SK-N-SH (cell line): Measurements from ENCODE around the gene PIK3R5. TPM values are rescaled to one million over a fixed set of nuclear protein-coding genes. Genes with fewer than 3 reads are reported as not detected.

Experiments
- CTCF ChIA-PET: fragments of 300-600, 350-600 bp; formaldehyde crosslinking; extraction: SDS; loops from one replicate; lab custom pipeline; 2021; lab: Yijun Ruan, JAX
- POLR2A ChIA-PET: fragments of 350-600 bp; sonication (Branson Sonifier 250); formaldehyde crosslinking; extraction: SDS; loops from one replicate; lab custom pipeline; 2020; ENCODE audit warnings: antibody characterized with exemption, inconsistent platforms; lab: Yijun Ruan, JAX
- DNase-seq: peaks from one replicate; pipeline ENCODE4 v3.0.0; 2012
- H2AFZ ChIP-seq: fragments of 200-600 bp; sonication (generic); 2 replicates; pipeline ENCODE4 v1.8.1; 2016; ENCODE audit warnings: antibody characterized with exemption, mild to moderate bottlenecking, low read depth
- H3F3A ChIP-seq: fragments of 200-600 bp; sonication (generic); replicated peaks from 2 replicates; pipeline ENCODE3; 2016; ENCODE audit warnings: antibody characterized with exemption, mild to moderate bottlenecking; ENCODE audit not compliant: insufficient read depth
- H3K27ac ChIP-seq, 2 experiments: fragments of 200-500 bp in 1 of 2; fragments of 200-600 bp in 1 of 2; sonication (Bioruptor generic) in 1 of 2; sonication (generic), shearing (Covaris generic) in 1 of 2; 2 replicates each; pipeline versions ENCODE4 v1.5.1 to v1.6.1; 2014 to 2016; ENCODE audit warnings: low read depth in 2 of 2, inconsistent platforms in 1 of 2, low read length in 1 of 2, mild to moderate bottlenecking in 1 of 2, mixed read lengths in 1 of 2
- H3K27me3 ChIP-seq: fragments of 200-600 bp; sonication (generic), shearing (Covaris generic); 2 replicates; pipeline ENCODE4 v1.6.1; 2016; ENCODE audit warnings: mixed run types; ENCODE audit not compliant: insufficient read depth
- H3K36me3 ChIP-seq, 2 experiments: fragments of 200-500 bp in 1 of 2; fragments of 200-600 bp in 1 of 2; sonication (Bioruptor generic) in 1 of 2; sonication (generic) in 1 of 2; replicated peaks in 1 of 2; 2 replicates each; pipeline versions ENCODE3 to v1.5.1; 2014 to 2016; ENCODE audit warnings: low read length in 1 of 2, mild to moderate bottlenecking in 1 of 2; ENCODE audit not compliant: insufficient read depth in 2 of 2, control insufficient read depth in 1 of 2
- H3K4me1 ChIP-seq, 2 experiments: fragments of 200-500 bp in 1 of 2; fragments of 200-600 bp in 1 of 2; sonication (Bioruptor generic) in 1 of 2; sonication (generic), shearing (Covaris generic) in 1 of 2; 2 replicates each; pipeline versions ENCODE4 v1.5.1 to v1.6.1; 2014 to 2016; ENCODE audit warnings: low read depth in 1 of 2, low read length in 1 of 2, mixed run types in 1 of 2; ENCODE audit not compliant: insufficient read depth in 2 of 2, control insufficient read depth in 1 of 2
- H3K4me2 ChIP-seq: fragments of 200-600 bp; sonication (generic), shearing (Covaris generic); 2 replicates; pipeline ENCODE4 v1.6.1; 2017; ENCODE audit warnings: mixed run types
- H3K4me3 ChIP-seq, 2 experiments: fragments of 200-500 bp in 1 of 2; fragments of 200-600 bp in 1 of 2; sonication (Bioruptor generic) in 1 of 2; sonication (generic), shearing (Covaris generic) in 1 of 2; 2 replicates each; pipeline versions ENCODE4 v1.5.1 to v1.8.1; 2014 to 2016; ENCODE audit warnings: low read depth in 2 of 2, inconsistent platforms in 1 of 2, low read length in 1 of 2, mild to moderate bottlenecking in 1 of 2, mixed read lengths in 1 of 2, moderate library complexity in 1 of 2
- H3K79me2 ChIP-seq: fragments of 200-600 bp; sonication (generic); 2 replicates; pipeline ENCODE4 v1.8.1; 2017; ENCODE audit warnings: mild to moderate bottlenecking; ENCODE audit not compliant: insufficient read depth
- H3K9ac ChIP-seq: fragments of 200-600 bp; sonication (generic); 2 replicates; pipeline ENCODE4 v1.6.1; 2017; ENCODE audit warnings: mixed run types
- H3K9me2 ChIP-seq: fragments of 200-600 bp; sonication (generic); 2 replicates; pipeline ENCODE4 v1.6.1; 2017; ENCODE audit warnings: mixed run types
- H3K9me3 ChIP-seq: fragments of 200-600 bp; sonication (generic); 2 replicates; pipeline ENCODE4 v1.6.1; 2017; ENCODE audit warnings: mixed run types, mild to moderate bottlenecking, moderate library complexity
- H4K20me1 ChIP-seq: fragments of 200-600 bp; sonication (generic); 2 replicates; pipeline ENCODE4 v1.6.1; 2017; ENCODE audit warnings: mild to moderate bottlenecking, mixed run types; ENCODE audit not compliant: insufficient read depth
- CHD2 ChIP-seq: fragments of 150-350 bp; IDR thresholded peaks from 2 replicates; pipeline ENCODE4 v1.6.1; 2018; ENCODE audit warnings: low read length; ENCODE audit not compliant: partially characterized antibody
- ELF1 ChIP-seq: IDR thresholded peaks from 2 replicates; pipeline ENCODE4 v1.4.0; 2012
- EP300 ChIP-seq, 2 experiments: IDR thresholded peaks; 2 replicates each; pipeline versions ENCODE4 v1.4.0 to v1.6.1; 2012; ENCODE audit warnings: borderline replicate concordance in 1 of 2, low read depth in 1 of 2, low read length in 1 of 2
- EZH2phosphoT487 ChIP-seq: fragments of 200-600 bp; sonication (generic); IDR thresholded peaks from 2 replicates; pipeline ENCODE4 v1.6.1; 2017; ENCODE audit warnings: low read depth, mixed run types, mild to moderate bottlenecking, antibody characterized with exemption, moderate library complexity, borderline replicate concordance
- FOSL2 ChIP-seq: IDR thresholded peaks from 2 replicates; pipeline ENCODE4 v1.4.0; 2012; ENCODE audit warnings: low read depth, mild to moderate bottlenecking, moderate library complexity, borderline replicate concordance
- FOXJ3 ChIP-seq: sonication (generic); formaldehyde crosslinking; IDR thresholded peaks from 2 replicates; pipeline ENCODE4 v1.5.1; 2020; ENCODE audit warnings: mild to moderate bottlenecking, missing genetic modification reagents
- FOXM1 ChIP-seq: IDR thresholded peaks from 2 replicates; pipeline ENCODE4 v1.4.0; 2012; ENCODE audit warnings: low read depth, mild to moderate bottlenecking
- GABPA ChIP-seq: IDR thresholded peaks from 2 replicates; pipeline ENCODE4 v1.4.0; 2012; ENCODE audit warnings: low read depth, mild to moderate bottlenecking
- GATA2 ChIP-seq: sonication (generic); formaldehyde crosslinking; IDR thresholded peaks from 2 replicates; pipeline ENCODE4 v1.5.0; 2020; ENCODE audit warnings: mild to moderate bottlenecking, missing genetic modification reagents
- IRF3 ChIP-seq: fragments of 150-350 bp; IDR thresholded peaks from 2 replicates; pipeline ENCODE4 v1.6.1; 2016; ENCODE audit warnings: mild to moderate bottlenecking, low read depth, low read length
- PBX3 ChIP-seq: IDR thresholded peaks from 2 replicates; pipeline ENCODE4; 2012
- POLR2AphosphoS5 ChIP-seq: IDR thresholded peaks from 2 replicates; pipeline ENCODE4 v1.6.1; 2012; ENCODE audit warnings: low read depth, low read length
- RAD21 ChIP-seq: IDR thresholded peaks from 2 replicates; pipeline ENCODE4 v1.6.1; 2012; ENCODE audit warnings: mild to moderate bottlenecking, low read length
- RCOR1 ChIP-seq: fragments of 150-350 bp; IDR thresholded peaks from 2 replicates; pipeline ENCODE4 v1.6.1; 2017; ENCODE audit warnings: antibody characterized with exemption, low read length
- RXRA ChIP-seq: IDR thresholded peaks from 2 replicates; pipeline ENCODE4 v1.4.0; 2012; ENCODE audit warnings: low read depth, mild to moderate bottlenecking, borderline replicate concordance
- SMC3 ChIP-seq: IDR thresholded peaks from 2 replicates; pipeline ENCODE4 v1.6.1; 2012; ENCODE audit warnings: low read depth, low read length, improper control_type of control experiment
- TAF1 ChIP-seq: IDR thresholded peaks from 2 replicates; pipeline ENCODE4 v1.6.1; 2012; ENCODE audit warnings: low read depth, mild to moderate bottlenecking, low read length, moderate library complexity, borderline replicate concordance
- TCF12 ChIP-seq: IDR thresholded peaks from 2 replicates; pipeline ENCODE4 v1.4.0; 2012
- TEAD4 ChIP-seq: IDR thresholded peaks from 2 replicates; pipeline ENCODE4 v1.4.0; 2012; ENCODE audit warnings: mild to moderate bottlenecking, borderline replicate concordance; ENCODE audit not compliant: insufficient read depth
- USF2 ChIP-seq: fragments of 150-350 bp; IDR thresholded peaks from 2 replicates; pipeline ENCODE4 v1.6.1; 2017; ENCODE audit warnings: antibody characterized with exemption, low read length, low read depth, borderline replicate concordance
- WGBS: methylation state at CpG from one replicate; pipeline ENCODE4 v1.1.6; 2017; ENCODE audit warnings: low lambda C conversion rate; 5-methylcytosine and 5-hydroxymethylcytosine counted together
- polyA plus RNA-seq, 3 experiments: library from polyadenylated mRNA; depleted of rRNA; stranded (reverse); fragments of >200 nt; gene quantifications; 2 replicates each; pipeline ENCODE4 v1.2.3, GENCODE V29; 2012

The PIK3R5 gene
- polyA plus RNA-seq, 1 of the 3 experiments (the other 2 are of a cell fraction) = not detected

GRCh38 chr17:8881606-8882005 is 83.9 kb downstream of the PIK3R5 start:
- H4K20me1 ChIP-seq = no peaks in the 10 kb centered on the region
- WGBS = 21% methylated on average over 7 of the region's 7 CpGs
- H3K9ac ChIP-seq = no peak overlapping the region
- no peaks in the 10 kb centered on the region for H3K79me2 ChIP-seq
- peaks cover 63% of the 10 kb centered on the region for H3K27me3 ChIP-seq
- H3K4me3 ChIP-seq = no peak overlapping the region
- DNase-seq = no peak
- H3K9me2 ChIP-seq = no peaks in the 10 kb centered on the region
- no peak overlapping the region for H3K27ac ChIP-seq
- H2AFZ ChIP-seq = no peak overlapping the region
- no peaks in the 10 kb centered on the region for H3K4me1 ChIP-seq
- H3F3A ChIP-seq = no peaks in the 10 kb centered on the region
- no peaks in the 10 kb centered on the region for H3K36me3 ChIP-seq
- ChIA-PET POLR2A (no interaction called here), CTCF (no interaction called here)
- H3K4me2 ChIP-seq = no peak overlapping the region
- no peaks in the 10 kb centered on the region for H3K9me3 ChIP-seq
- TF ChIP-seq GATA2 (CRISPR knock-in tag) (no peak), ELF1 (no peak), FOXM1 (no peak), TEAD4 (no peak), EP300 (IDR thresholded peaks at IDR 0.05; ENCODE audit: borderline replicate concordance in 1 of 2, low read depth in 1 of 2, low read length in 1 of 2) (no peak)

- no CpG with 5 or more reads among the region's 7 CpGs for WGBS
- H3K27me3 ChIP-seq = peaks cover 74% of the 10 kb centered on the region
- no peak overlapping the region for H3K9ac ChIP-seq
- no peak for TF ChIP-seq TCF12
- no peak for TF ChIP-seq SMC3
- no peaks in the 10 kb centered on the region for H3K9me2 ChIP-seq
- ChIA-PET POLR2A (no interaction called here), CTCF (interaction anchor here (2.2 kb wide), 1 partner anchor 13 kb away, joined by 7 read pairs; no protein-coding TSS in a partner anchor)
- H3K4me2 ChIP-seq = no peak overlapping the region
- H3K27ac ChIP-seq = no peak overlapping the region
- no peaks in the 10 kb centered on the region for H3F3A ChIP-seq
- no peaks in the 10 kb centered on the region for H3K4me1 ChIP-seq
- no peaks in the 10 kb centered on the region for H3K79me2 ChIP-seq
- no peak for DNase-seq
- H3K9me3 ChIP-seq = no peaks in the 10 kb centered on the region
- H4K20me1 ChIP-seq = no peaks in the 10 kb centered on the region
- no peak overlapping the region for H2AFZ ChIP-seq
- H3K36me3 ChIP-seq = no peaks in the 10 kb centered on the region
- no peak overlapping the region for H3K4me3 ChIP-seq
These were observed 85.0 kb downstream of the PIK3R5 start for GRCh38 chr17:8880466-8880865.

- Histone ChIP-seq H3K27me3 (peaks cover 83% of the 10 kb centered on the region), H3K36me3 (no peaks in the 10 kb centered on the region), H4K20me1 (no peaks in the 10 kb centered on the region), H3K9me3 (no peaks in the 10 kb centered on the region), H3K79me2 (no peaks in the 10 kb centered on the region), H2AFZ (no peak overlapping the region), H3K9ac (no peak overlapping the region), H3K4me1 (no peaks in the 10 kb centered on the region), H3K27ac (no peak overlapping the region), H3F3A (no peaks in the 10 kb centered on the region), H3K4me2 (no peak overlapping the region), H3K9me2 (no peaks in the 10 kb centered on the region), H3K4me3 (no peak overlapping the region)
- WGBS = 9% methylated on average over 7 of the region's 7 CpGs
- TF ChIP-seq RAD21 (no peak), FOXM1 (no peak), TCF12 (no peak), USF2 (no peak), IRF3 (no peak), CHD2 (no peak), TEAD4 (no peak), EZH2phosphoT487 (no peak; the same call in 1 of the 2 replicates), ELF1 (no peak), RXRA (no peak), POLR2AphosphoS5 (no peak), FOSL2 (no peak), RCOR1 (no peak), PBX3 (no peak), GATA2 (CRISPR knock-in tag) (no peak), FOXJ3 (CRISPR knock-in tag) (no peak), TAF1 (no peak), GABPA (no peak)
- DNase-seq = no peak
- ChIA-PET POLR2A (no interaction called here), CTCF (interaction anchor here (1.7 to 2.2 kb wide), 2 partner anchors 10 to 14 kb away, joined by 4 to 7 read pairs; no protein-coding TSS in a partner anchor)
These were observed 86.1 kb downstream of the PIK3R5 start for GRCh38 chr17:8879410-8879809.
